Measurements from ENCODE around the gene TMEM37.

Gene TMEM37

GRCh38 chr2:119463136-119463535 lies 31.5 kb downstream of the TMEM37 start:
- DNase-seq: no peak

- DNase-seq: no peak
Observed at GRCh38 chr2:119463990-119464389, 32.3 kb downstream of the TMEM37 start.

- DNase-seq: no peak
Observed at GRCh38 chr2:119464981-119465380, 33.3 kb downstream of the TMEM37 start.

- no peak for DNase-seq
Observed at GRCh38 chr2:119465687-119466086, 34.0 kb downstream of the TMEM37 start.

- DNase-seq: no peak
Observed at GRCh38 chr2:119466373-119466772, 34.7 kb downstream of the TMEM37 start.

- no peak for DNase-seq
Observed at GRCh38 chr2:119468154-119468955, 36.7 kb downstream of the TMEM37 start.

- DNase-seq: no peak
Observed at GRCh38 chr2:119469131-119469530, 37.5 kb downstream of the TMEM37 start.

- no peak for DNase-seq
Observed at GRCh38 chr2:119469661-119470297, 38.1 kb downstream of the TMEM37 start.

- no peak for DNase-seq
Observed at GRCh38 chr2:119472749-119473148, 41.1 kb downstream of the TMEM37 start.

GRCh38 chr2:119473621-119474370 lies 42.1 kb downstream of the TMEM37 start:
- DNase-seq: no peak

GRCh38 chr2:119474371-119475224 lies 42.9 kb downstream of the TMEM37 start:
- DNase-seq: no peak

- DNase-seq: no peak
Observed at GRCh38 chr2:119475225-119475856, 43.7 kb downstream of the TMEM37 start.

- DNase-seq: no peak
Observed at GRCh38 chr2:119475857-119476244, 44.2 kb downstream of the TMEM37 start.

- no peak for DNase-seq
Observed at GRCh38 chr2:119476301-119477112, 44.9 kb downstream of the TMEM37 start.

GRCh38 chr2:119477113-119477505 lies 45.5 kb downstream of the TMEM37 start:
- DNase-seq: no peak

- DNase-seq: no peak
Observed at GRCh38 chr2:119478188-119478977, 46.7 kb downstream of the TMEM37 start.

GRCh38 chr2:119478978-119479295 lies 47.3 kb downstream of the TMEM37 start:
- DNase-seq: no peak

- no peak for DNase-seq
Observed at GRCh38 chr2:119480184-119480583, 48.5 kb downstream of the TMEM37 start.

GRCh38 chr2:119480718-119481142 lies 49.1 kb downstream of the TMEM37 start:
- no peak for DNase-seq
